ENCODE results near the gene ARHGAP33. TPM values are rescaled to one million over a fixed set of nuclear protein-coding genes. Genes with fewer than 3 reads are reported as not detected.
"Not testable (repeated sequence)": the region's sequence is repeated elsewhere in the genome, so short reads cannot be mapped to it uniquely, and the experiment has no call there.

ARHGAP33 gene
- total RNA-seq, 1 experiment from 2014 or later, result 19.5 TPM

DNA sequence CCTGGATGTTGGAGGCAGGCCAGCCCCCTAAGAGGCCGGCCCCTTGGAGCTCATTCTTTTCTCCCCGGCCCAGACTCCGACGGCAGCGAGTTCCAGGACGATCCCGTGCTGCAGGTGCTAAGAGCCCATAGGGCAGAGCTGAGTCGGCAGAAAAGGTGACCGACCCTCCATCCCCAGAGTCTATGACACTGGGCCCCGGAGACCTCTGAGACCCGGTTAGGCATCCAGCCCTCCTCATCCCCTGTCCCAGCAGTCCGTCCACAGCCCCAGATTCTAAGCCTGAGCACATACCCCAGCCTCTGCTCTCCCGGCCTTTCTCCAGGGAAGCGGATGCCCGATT is 7.3 kb upstream of the ARHGAP33 start:
- H4K91ac ChIP-seq (ENCODE audit: insufficient read length, low read depth, low read length), result no peak overlapping the region
- no CpG with 5 or more reads among the region's 15 CpGs for WGBS (ENCODE audit: extremely low coverage, insufficient read length, low lambda C conversion rate)
- no peak overlapping the region for H3K4ac ChIP-seq (ENCODE audit: low read depth, low read length)
- H3K14ac ChIP-seq (ENCODE audit: insufficient read depth, low read length), result no peak overlapping the region
- H3K27ac ChIP-seq (ENCODE audit: insufficient read length, low read depth, low read length), result no peak overlapping the region
- TF ChIP-seq, protein P1, sequence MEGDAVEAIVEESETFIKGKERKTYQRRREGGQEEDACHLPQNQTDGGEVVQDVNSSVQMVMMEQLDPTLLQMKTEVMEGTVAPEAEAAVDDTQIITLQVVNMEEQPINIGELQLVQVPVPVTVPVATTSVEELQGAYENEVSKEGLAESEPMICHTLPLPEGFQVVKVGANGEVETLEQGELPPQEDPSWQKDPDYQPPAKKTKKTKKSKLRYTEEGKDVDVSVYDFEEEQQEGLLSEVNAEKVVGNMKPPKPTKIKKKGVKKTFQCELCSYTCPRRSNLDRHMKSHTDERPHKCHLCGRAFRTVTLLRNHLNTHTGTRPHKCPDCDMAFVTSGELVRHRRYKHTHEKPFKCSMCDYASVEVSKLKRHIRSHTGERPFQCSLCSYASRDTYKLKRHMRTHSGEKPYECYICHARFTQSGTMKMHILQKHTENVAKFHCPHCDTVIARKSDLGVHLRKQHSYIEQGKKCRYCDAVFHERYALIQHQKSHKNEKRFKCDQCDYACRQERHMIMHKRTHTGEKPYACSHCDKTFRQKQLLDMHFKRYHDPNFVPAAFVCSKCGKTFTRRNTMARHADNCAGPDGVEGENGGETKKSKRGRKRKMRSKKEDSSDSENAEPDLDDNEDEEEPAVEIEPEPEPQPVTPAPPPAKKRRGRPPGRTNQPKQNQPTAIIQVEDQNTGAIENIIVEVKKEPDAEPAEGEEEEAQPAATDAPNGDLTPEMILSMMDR (conservative IDR thresholded peaks at IDR 0.05), result no peak
- no peak overlapping the region for H4K8ac ChIP-seq (replicated peaks; ENCODE audit: insufficient read length, low read depth, low read length)
- H2BK15ac ChIP-seq (ENCODE audit: low read depth, low read length), result no peak overlapping the region
- H3K4me1 Mint-ChIP-seq, result peaks cover 7 to 8% of the 10 kb centered on the region in 2 experiments
- H3K27ac Mint-ChIP-seq, result no peak overlapping the region
- H2BK12ac ChIP-seq (ENCODE audit: insufficient read length, low read depth, low read length), result no peak overlapping the region
- no peak for DNase-seq
- no peak overlapping the region for H2BK5ac ChIP-seq (ENCODE audit: insufficient read length, low read length)
- H3K23me2 ChIP-seq (ENCODE audit: insufficient read length, low read depth, low read length, poor library complexity, severe bottlenecking), result no peaks in the 10 kb centered on the region
- H3K9me3 Mint-ChIP-seq, result no peaks in the 10 kb centered on the region
- no peaks in the 10 kb centered on the region for H3K4me1 ChIP-seq (ENCODE audit: insufficient read depth, low read length)
- H3K36me3 Mint-ChIP-seq (ENCODE audit: insufficient read depth in 1 of 3, low read depth in 3 of 3), result peaks cover 4 to 29% (median 28%) of the 10 kb centered on the region in 3 experiments
- no peak overlapping the region for H4K5ac ChIP-seq (ENCODE audit: insufficient read length, low read depth, low read length)
- no peak overlapping the region for H3K4me3 Mint-ChIP-seq
- H3K9ac ChIP-seq (ENCODE audit: extremely low read depth, insufficient read length, low read length), result no peak overlapping the region
- H2BK120ac ChIP-seq (ENCODE audit: low read depth, low read length, poor library complexity, severe bottlenecking), result no peak overlapping the region
- no peak overlapping the region for H3K23ac ChIP-seq (ENCODE audit: insufficient read length, low read depth, low read length)
- H4K20me1 ChIP-seq (ENCODE audit: control insufficient read depth, insufficient read depth, insufficient read length), result no peaks in the 10 kb centered on the region
- no peaks in the 10 kb centered on the region for H3K79me1 ChIP-seq (ENCODE audit: insufficient read depth, low read depth, low read length, poor library complexity, severe bottlenecking)
- no peak overlapping the region for H3T11ph ChIP-seq (ENCODE audit: low read length)
- H3K18ac ChIP-seq (ENCODE audit: insufficient read length, low read depth, low read length), result no peak overlapping the region
- peaks cover 17% of the 10 kb centered on the region for H3K27me3 Mint-ChIP-seq (ENCODE audit: low read depth)
- no peaks in the 10 kb centered on the region for H3K9me3 ChIP-seq (ENCODE audit: control insufficient read depth, low read depth, low read length)
- no peaks in the 10 kb centered on the region for H3K79me2 ChIP-seq (ENCODE audit: insufficient read depth, low read length)
- no peaks in the 10 kb centered on the region for H3K27me3 ChIP-seq (ENCODE audit: insufficient read depth, low read length)
- H2BK20ac ChIP-seq (ENCODE audit: low read depth, low read length, poor library complexity, severe bottlenecking), result no peak overlapping the region
- H3K4me2 ChIP-seq (ENCODE audit: insufficient read depth, insufficient read length, low read length), result no peak overlapping the region
- H3K56ac ChIP-seq (ENCODE audit: insufficient read length, low read depth, low read length), result no peak overlapping the region
- H2AFZ ChIP-seq (ENCODE audit: low read length), result no peak overlapping the region
- no peak overlapping the region for H2AK5ac ChIP-seq (ENCODE audit: insufficient read length, low read length)

DNA sequence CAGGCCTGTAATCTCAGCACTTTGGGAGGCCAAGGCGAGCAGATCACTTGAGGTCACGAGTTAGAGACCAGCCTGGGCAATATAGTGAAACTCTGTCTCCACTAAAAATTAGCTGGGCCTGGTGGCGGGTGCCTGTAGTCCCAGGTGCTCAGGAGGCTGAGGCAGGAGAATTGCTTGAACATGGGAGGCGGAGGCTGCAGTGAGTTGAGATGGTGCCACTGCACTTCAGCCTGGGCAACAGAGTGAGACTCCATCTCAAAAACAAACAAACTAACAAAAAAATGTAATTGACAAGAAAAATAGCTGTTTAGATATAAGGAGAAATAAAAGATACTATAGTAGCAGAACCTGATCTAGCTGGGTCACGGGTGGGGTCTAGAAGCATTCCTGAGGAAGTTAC is 3.0 kb upstream of the ARHGAP33 start:
- peaks cover 40% of the 10 kb centered on the region for H3K27me3 Mint-ChIP-seq (ENCODE audit: low read depth)
- no CpG with 5 or more reads among the region's 5 CpGs for WGBS (ENCODE audit: extremely low coverage, insufficient read length, low lambda C conversion rate)

More for the DNA sequence above, 3.0 kb upstream of the ARHGAP33 start:
- H3K4ac ChIP-seq (ENCODE audit: low read depth, low read length); H3K79me2 ChIP-seq (ENCODE audit: insufficient read depth, low read length); H3K27me3 ChIP-seq (ENCODE audit: insufficient read depth, low read length); H3T11ph ChIP-seq (ENCODE audit: low read length); H3K56ac ChIP-seq (ENCODE audit: insufficient read length, low read depth, low read length); H4K8ac ChIP-seq (replicated peaks; ENCODE audit: insufficient read length, low read depth, low read length); H3K18ac ChIP-seq (ENCODE audit: insufficient read length, low read depth, low read length); H3K4me2 ChIP-seq (ENCODE audit: insufficient read depth, insufficient read length, low read length); H3K27ac Mint-ChIP-seq; H2BK120ac ChIP-seq (ENCODE audit: low read depth, low read length, poor library complexity, severe bottlenecking); H3K23ac ChIP-seq (ENCODE audit: insufficient read length, low read depth, low read length); DNase-seq; H2BK15ac ChIP-seq (ENCODE audit: low read depth, low read length); H2AK5ac ChIP-seq (ENCODE audit: insufficient read length, low read length); H4K20me1 ChIP-seq (ENCODE audit: control insufficient read depth, insufficient read depth, insufficient read length); H3K9me3 ChIP-seq (ENCODE audit: control insufficient read depth, low read depth, low read length); H3K79me1 ChIP-seq (ENCODE audit: insufficient read depth, low read depth, low read length, poor library complexity, severe bottlenecking); H3K23me2 ChIP-seq (ENCODE audit: insufficient read length, low read depth, low read length, poor library complexity, severe bottlenecking); H3K4me3 Mint-ChIP-seq; H3K4me1 ChIP-seq (ENCODE audit: insufficient read depth, low read length); H3K27ac ChIP-seq (ENCODE audit: insufficient read length, low read depth, low read length); H4K5ac ChIP-seq (ENCODE audit: insufficient read length, low read depth, low read length); H2BK12ac ChIP-seq (ENCODE audit: insufficient read length, low read depth, low read length); H2BK5ac ChIP-seq (ENCODE audit: insufficient read length, low read length); H3K14ac ChIP-seq (ENCODE audit: insufficient read depth, low read length); H4K91ac ChIP-seq (ENCODE audit: insufficient read length, low read depth, low read length); H2AFZ ChIP-seq (ENCODE audit: low read length); H2BK20ac ChIP-seq (ENCODE audit: low read depth, low read length, poor library complexity, severe bottlenecking); H3K9me3 Mint-ChIP-seq; H3K9ac ChIP-seq (ENCODE audit: extremely low read depth, insufficient read length, low read length): not testable (repeated sequence)
- Mint-ChIP-seq H3K36me3 (ENCODE audit: insufficient read depth in 1 of 3, low read depth in 3 of 3) (peaks cover 4 to 17% (median 9%) of the 10 kb centered on the region in 3 experiments), H3K4me1 (peaks cover 27 to 30% of the 10 kb centered on the region in 2 experiments)

Data from H9 (cell line).